ENCODE data around the gene ACBD6.
A peak's percentile ranks its signal among the peaks of the same experiment; 100 is the strongest.

The ACBD6 gene

DNA sequence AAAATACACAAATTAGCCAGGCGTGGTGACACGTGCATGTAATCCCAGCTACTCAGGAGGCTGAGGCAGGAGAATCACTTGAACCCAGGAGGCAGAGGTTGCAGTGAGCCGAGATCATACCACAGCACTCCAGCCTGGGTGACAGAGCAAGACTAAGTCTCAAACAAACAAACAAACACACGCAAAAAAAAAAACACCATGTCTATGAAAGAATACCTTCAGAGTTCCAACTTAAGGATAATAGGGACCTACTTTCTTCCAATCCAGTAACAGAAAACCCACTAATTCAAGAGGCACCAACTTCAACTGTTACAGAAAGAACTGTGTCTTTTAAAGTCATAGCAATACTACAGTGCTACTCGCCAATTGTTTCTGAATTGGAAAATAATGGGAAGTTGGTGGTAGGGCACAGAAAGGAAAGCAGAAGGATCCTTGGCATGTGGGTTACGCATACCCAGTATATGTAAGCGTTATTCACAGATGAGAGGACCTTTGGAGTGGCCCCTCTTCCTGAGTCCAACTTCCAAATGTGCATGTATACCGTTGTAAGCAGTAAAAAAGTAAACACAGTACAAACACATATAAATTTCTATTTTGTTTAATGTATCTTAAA is 87.0 kb downstream of the ACBD6 start:
- Histone ChIP-seq H3K4me3 (ENCODE audit: low read depth, low read length) (no peak overlapping the region), H3K36me3 (ENCODE audit: control insufficient read depth in 2 of 2, insufficient read depth in 1 of 2, low read length in 2 of 2) (peaks cover 0 to 18% of the 10 kb centered on the region in 2 experiments; a peak in 1 of 3 replicates), H3K27ac (ENCODE audit: extremely low read depth, low read depth, low read length) (no peak overlapping the region), H3K9me3 (ENCODE audit: control insufficient read depth, insufficient read depth, low read depth, low read length) (no peaks in the 10 kb centered on the region), H3K4me1 (ENCODE audit: control insufficient read depth, insufficient read depth, low read length) (no peaks in the 10 kb centered on the region)
- POLR2A ChIA-PET: no interaction called here
- CTCF ChIA-PET: interaction anchor here (0.5 to 3.5 kb wide), 28 partner anchors 8 to 734 kb away, joined by 3 to 35 read pairs (median 6); no protein-coding TSS in a partner anchor
- no peak for TF ChIP-seq ZNF449 (tag by site-specific recombination; IDR thresholded peaks at IDR 0.05)
- TF ChIP-seq ZNF133 (tag by site-specific recombination; IDR thresholded peaks at IDR 0.05): peak; percentile 95

DNA sequence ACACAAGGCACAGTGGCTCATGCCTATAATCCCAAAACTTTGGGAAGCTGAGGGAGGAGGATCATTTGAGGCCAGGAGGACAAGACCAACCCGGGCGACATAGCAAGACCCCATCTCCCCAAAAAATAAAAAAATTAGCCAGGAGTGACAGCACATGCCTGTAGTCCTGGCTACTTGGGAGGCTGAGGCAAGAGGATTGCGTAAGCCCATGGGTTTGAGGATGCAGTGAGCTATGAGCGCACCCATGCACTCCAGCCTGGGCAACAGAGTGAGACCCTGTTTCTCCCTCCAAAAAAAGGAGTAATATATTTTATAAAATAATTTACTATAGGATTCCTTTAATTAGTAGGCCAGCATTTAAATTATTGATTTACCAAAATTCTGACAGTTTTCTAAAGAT is 89.8 kb downstream of the ACBD6 start:
- ChIA-PET CTCF (interaction anchor here (0.6 to 3.5 kb wide), 6 partner anchors 86 to 329 kb away, joined by 3 to 30 read pairs (median 4); no protein-coding TSS in a partner anchor), POLR2A (no interaction called here)
- Histone ChIP-seq H3K4me3 (ENCODE audit: low read depth, low read length) (no peak overlapping the region), H3K27ac (ENCODE audit: extremely low read depth, low read depth, low read length) (no peak overlapping the region), H3K36me3 (ENCODE audit: control insufficient read depth in 2 of 2, insufficient read depth in 1 of 2, low read length in 2 of 2) (peaks cover 0 to 36% of the 10 kb centered on the region in 2 experiments; a peak in 2 of 3 replicates), H3K4me1 (ENCODE audit: control insufficient read depth, insufficient read depth, low read length) (no peaks in the 10 kb centered on the region), H3K9me3 (ENCODE audit: control insufficient read depth, insufficient read depth, low read depth, low read length) (no peaks in the 10 kb centered on the region)
- TF ChIP-seq, protein P1, sequence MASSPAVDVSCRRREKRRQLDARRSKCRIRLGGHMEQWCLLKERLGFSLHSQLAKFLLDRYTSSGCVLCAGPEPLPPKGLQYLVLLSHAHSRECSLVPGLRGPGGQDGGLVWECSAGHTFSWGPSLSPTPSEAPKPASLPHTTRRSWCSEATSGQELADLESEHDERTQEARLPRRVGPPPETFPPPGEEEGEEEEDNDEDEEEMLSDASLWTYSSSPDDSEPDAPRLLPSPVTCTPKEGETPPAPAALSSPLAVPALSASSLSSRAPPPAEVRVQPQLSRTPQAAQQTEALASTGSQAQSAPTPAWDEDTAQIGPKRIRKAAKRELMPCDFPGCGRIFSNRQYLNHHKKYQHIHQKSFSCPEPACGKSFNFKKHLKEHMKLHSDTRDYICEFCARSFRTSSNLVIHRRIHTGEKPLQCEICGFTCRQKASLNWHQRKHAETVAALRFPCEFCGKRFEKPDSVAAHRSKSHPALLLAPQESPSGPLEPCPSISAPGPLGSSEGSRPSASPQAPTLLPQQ (tag by site-specific recombination; IDR thresholded peaks at IDR 0.05): no peak
- TF ChIP-seq ZFP41 (tag by site-specific recombination; IDR thresholded peaks at IDR 0.05; ENCODE audit: borderline replicate concordance): no peak
- no peak for TF ChIP-seq FEZF1 (tag by site-specific recombination; IDR thresholded peaks at IDR 0.05)
- TF ChIP-seq KLF9 (tag by site-specific recombination; IDR thresholded peaks at IDR 0.05; ENCODE audit: low read depth): no peak
- TF ChIP-seq ZBTB7A (tag by site-specific recombination; IDR thresholded peaks at IDR 0.05; ENCODE audit: low read depth): no peak
- no peak for TF ChIP-seq ZNF830 (tag by site-specific recombination; IDR thresholded peaks at IDR 0.05; ENCODE audit: low read depth)
- TF ChIP-seq TCF7L2 (IDR thresholded peaks at IDR 0.05; ENCODE audit: borderline replicate concordance, low read depth, low read length): no peak
- no peak for TF ChIP-seq GLI4 (tag by site-specific recombination; IDR thresholded peaks at IDR 0.05)
- no peak for TF ChIP-seq ZBTB17 (tag by site-specific recombination; IDR thresholded peaks at IDR 0.05)
- no peak for TF ChIP-seq ZNF518A (tag by site-specific recombination; conservative IDR thresholded peaks at IDR 0.05; ENCODE audit: low read depth)
- TF ChIP-seq PRDM6 (tag by site-specific recombination; IDR thresholded peaks at IDR 0.05): no peak
- no peak for TF ChIP-seq ZXDB (tag by site-specific recombination; IDR thresholded peaks at IDR 0.05)
- TF ChIP-seq, protein P2, sequence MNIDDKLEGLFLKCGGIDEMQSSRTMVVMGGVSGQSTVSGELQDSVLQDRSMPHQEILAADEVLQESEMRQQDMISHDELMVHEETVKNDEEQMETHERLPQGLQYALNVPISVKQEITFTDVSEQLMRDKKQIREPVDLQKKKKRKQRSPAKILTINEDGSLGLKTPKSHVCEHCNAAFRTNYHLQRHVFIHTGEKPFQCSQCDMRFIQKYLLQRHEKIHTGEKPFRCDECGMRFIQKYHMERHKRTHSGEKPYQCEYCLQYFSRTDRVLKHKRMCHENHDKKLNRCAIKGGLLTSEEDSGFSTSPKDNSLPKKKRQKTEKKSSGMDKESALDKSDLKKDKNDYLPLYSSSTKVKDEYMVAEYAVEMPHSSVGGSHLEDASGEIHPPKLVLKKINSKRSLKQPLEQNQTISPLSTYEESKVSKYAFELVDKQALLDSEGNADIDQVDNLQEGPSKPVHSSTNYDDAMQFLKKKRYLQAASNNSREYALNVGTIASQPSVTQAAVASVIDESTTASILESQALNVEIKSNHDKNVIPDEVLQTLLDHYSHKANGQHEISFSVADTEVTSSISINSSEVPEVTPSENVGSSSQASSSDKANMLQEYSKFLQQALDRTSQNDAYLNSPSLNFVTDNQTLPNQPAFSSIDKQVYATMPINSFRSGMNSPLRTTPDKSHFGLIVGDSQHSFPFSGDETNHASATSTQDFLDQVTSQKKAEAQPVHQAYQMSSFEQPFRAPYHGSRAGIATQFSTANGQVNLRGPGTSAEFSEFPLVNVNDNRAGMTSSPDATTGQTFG (tag by site-specific recombination; IDR thresholded peaks at IDR 0.05; ENCODE audit: borderline replicate concordance): no peak
- TF ChIP-seq YY1 (tag by site-specific recombination; IDR thresholded peaks at IDR 0.05): no peak

All from HEK293 (cell line).